GM21367 (cell line): ENCODE measurements around the gene OPRM1.
"Not testable (repeated sequence)": the region's sequence is repeated elsewhere in the genome, so short reads cannot be mapped to it uniquely, and the experiment has no call there.

ENCODE experiments used
- ATAC-seq: cut with Tn5 transposase; IDR thresholded peaks from one replicate; pipeline ENCODE4 v1.9.1; 2021; ENCODE audit not compliant: unreplicated experiment

The OPRM1 gene

DNA sequence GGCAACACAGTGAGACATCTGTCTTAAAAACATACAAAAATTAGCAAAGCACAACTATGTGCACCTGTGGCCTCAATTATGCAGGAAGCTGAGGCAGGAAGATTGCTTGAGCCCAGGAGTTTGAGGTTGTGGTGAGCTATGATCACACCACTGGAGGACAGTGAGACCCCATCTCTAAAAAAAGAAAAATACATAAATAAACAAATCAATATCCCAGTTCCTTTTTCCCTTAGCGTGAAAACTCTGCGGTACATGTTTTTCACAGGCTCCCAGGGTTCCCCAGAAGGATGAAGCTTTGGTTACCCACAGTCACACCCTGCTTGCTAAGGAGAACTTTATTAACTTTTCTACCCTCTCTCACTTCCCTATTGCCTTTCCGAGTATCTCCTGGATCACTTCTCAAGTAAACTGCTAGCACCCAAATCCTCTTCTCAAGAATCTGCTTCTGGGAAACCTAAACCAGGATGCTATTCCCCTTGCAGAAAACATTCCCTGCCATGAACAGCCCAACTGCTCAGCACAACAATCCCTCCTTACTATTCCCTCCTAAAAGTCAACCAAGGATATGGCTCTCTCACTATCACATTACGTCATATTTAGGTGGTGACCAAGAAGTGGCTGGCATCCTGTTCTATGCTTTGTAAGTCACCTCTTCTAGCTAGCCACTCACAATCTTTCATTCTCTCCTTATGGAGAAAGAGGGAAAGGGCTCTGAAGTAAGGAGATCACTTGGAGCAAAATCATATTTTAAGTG lies 195.2 kb downstream of the OPRM1 start:
- ATAC-seq: peak; percentile 61

DNA sequence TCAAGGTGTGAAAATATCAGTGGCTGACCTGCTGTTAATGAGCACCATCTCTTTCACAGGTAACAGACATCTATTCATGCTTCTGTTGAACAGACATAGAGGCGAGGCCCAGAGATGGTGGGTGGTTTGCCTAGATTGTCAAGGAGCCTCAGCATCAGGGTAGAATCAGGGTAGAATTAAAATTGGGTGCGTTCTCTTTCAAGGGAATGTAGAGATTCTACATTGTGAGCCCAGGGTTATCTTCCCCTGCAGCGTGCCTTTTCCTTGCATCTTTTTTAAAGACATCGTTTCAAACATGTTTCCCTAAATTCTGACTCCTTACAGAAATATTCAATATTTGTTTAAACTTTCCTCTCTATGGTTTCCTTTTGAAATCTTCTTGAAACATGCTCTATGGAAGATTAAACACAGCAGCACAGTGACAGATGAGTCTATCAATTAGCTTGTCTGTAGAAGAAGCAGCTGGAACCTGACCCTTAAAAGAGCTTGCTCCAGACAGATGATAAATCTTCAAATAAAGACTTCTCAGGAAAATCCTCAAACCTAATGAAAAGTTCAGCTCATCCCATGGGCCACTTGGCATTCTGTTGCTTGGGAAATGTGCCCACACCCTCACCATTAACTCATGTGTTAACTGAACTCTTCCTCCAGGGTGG lies 197.7 kb downstream of the OPRM1 start:
- ATAC-seq: no peak

DNA sequence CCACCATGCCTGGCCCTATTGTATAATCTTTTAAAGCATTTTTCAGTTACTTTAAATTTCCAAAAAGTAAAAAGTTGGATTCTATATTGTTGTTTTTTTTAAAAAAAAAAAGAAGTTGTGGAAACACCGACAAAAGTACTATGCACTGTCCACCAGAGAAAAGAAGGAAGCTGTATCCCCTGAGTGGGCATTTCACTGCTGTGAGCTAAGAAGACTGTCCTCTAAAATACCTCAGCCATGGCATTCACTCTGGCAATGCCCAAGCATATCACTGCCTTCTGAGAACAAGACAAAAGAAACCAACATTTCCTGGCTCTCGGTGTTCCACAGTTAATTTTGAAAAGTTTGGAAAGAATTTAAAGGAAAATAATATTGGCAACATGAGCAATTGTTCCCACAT lies 199.8 kb downstream of the OPRM1 start:
- no peak for ATAC-seq

DNA sequence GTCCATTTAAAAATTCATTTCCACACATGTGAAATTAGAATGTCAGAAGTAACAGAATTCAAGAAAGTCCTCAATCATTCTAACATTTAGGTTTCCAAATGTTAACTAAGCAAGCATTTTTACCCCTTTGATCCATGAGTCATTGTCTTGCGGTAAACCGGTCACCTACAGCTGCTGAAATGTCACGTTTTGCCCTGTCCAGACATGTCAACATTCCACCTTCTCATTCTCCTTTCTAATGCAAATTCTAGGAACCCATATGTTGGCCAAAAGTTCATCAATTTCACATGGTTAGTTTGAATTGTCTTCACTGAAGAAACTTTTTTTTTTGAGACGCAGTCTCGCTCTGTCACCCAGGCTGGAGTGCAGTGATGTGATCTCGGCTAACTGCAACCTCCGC lies 200.4 kb downstream of the OPRM1 start:
- no peak for ATAC-seq

DNA sequence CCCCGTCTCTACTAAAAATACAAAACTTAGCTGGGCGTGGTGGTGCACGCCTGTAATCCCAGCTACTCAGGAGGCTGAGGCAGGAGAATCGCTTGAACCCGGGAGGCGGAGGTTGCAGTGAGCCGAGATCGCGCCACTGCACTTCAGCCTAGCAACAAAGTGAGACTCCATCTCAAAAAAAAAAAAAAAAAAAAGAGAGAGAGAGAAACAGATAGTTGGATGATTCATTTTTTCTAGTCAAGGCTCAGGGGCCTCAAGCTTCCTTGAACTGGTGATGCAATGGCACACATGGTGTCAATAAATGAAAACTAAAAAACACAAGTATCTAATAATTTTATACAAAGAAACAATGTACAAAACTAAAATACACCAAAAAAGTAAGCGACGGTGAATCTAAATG lies 202.0 kb downstream of the OPRM1 start:
- not testable (repeated sequence) for ATAC-seq

DNA sequence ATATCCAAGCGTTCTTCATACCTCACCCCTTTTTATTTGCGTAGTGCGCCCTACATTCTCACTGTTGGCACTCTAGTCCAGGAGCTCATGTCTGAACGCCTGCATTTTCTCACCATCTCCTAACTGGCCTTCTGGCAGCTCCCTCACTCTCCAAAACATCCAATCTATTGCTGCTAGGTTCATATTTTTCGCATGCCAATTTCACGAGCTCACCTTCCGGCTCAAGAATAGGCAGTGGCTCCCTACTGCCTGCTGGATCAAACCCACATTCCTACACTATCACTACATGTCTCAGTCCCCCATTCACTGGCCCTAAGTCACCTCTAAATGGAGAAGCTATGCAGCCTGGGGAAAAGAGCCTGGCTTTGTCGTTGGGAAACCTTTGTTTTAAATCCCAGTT lies 202.5 kb downstream of the OPRM1 start:
- ATAC-seq: no peak

DNA sequence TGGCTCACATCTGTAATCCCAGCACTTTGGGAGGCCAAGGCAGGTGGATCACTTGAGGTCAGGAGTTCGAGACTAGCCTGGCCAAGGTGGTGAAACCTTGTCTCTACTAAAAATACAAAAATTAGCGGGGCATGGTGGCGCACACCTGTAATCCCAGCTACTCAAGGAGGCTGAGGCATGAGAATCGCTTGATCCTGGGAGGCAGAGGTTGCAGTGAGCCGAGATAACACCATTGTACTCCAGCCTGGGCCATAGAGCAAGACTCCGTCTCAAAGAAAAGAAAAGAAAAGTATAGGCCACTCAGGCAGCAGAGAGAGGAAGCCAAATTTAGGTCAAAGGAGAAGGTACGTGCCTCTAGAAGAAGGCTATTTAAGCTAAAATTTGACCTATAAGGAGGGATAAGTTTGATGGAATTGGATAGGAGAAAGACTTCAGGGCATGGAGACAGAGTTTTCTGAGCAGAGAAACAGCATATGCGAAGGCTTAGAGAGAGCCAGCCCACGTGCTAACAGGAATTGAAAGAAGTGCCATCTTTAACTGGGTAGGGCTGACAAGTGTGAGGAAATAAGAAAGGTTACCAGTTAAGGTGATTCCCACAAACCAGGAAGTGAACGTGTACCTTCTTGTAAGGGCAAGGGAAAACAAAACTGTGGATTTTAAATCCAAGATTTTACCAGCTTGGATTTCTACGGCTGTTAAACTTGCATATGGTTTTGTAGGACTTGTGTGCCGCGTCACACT lies 203.7 kb downstream of the OPRM1 start:
- no peak for ATAC-seq

DNA sequence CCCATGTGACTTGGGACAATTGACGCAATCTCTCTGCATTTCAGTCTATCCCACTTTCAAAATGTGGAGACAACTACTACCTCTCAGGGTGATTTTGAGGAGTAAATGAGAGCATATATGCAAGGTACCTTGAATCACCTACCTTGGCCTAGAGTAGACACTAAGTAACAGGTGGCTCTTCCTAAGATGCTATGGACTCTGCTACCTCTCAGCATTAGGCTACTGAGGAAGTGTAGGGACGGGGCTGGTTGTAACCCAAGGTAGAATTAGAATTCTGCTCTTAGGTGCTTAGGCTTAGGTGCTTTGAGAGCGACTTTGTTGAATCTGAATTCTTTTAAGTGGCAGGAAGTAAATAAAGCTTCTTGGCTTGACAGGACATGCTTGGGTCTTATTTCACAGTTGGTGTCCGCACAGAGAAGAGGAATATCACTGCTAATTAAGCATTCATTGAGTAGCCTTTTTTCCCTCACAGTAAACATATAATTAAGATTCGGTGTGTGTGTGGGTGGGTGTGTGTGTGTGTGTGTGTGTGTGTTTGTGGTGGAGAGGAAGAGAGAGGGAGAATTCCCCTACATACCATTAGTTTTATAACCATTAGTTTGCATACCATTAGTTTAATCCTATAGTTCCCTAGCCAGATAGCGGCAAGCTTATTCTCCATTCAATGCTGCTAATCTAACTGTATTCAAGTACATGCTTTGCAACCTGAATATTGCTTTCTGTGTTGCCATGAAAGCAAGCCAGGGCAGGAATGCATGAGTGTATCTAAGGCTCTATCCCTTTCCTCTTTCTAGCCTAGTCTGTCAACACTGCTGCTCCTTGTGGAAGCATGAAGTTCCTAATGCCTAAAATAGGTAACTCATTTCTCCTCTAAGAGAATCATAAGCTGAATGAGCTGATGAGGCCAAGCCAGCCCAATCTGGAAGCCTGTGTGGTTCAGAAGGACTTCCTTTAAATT lies 205.0 kb downstream of the OPRM1 start:
- ATAC-seq: no peak

DNA sequence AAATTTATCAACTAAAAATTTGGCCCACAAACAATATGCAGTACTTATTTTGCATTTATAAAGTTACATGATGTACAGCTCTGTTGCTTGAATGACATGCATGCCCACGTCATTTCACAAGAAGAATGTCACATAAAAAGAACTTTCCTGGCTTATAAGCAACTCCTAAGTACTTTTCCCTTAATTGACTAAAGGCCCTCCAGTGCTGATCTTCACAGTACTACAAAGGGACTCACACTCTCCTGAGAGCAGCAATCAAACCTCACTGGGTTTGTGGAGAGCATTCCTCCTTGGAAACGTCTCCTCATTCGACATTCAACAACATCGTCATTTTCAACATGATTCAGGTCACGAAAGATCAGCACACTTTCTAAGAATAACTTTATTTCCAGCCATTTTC lies 206.5 kb downstream of the OPRM1 start:
- ATAC-seq: no peak

DNA sequence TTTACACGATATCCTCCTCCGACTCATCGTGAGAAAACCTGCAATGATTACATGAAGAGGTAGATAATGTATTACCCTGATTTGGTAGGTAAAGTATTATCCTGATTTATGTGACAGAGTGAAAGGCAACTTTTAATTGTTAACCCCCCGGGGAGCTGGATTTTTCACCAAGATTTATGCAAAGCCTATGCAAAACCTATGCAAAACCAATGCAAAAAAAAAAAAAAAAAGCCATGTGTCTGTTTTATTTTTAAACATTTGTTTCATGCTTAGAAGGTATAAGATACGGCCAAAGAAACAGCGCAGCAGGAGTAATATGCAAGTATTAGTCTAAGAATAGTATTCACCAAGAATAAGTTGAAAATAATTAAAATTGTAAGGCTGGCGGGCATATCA lies 207.7 kb downstream of the OPRM1 start:
- ATAC-seq: no peak

DNA sequence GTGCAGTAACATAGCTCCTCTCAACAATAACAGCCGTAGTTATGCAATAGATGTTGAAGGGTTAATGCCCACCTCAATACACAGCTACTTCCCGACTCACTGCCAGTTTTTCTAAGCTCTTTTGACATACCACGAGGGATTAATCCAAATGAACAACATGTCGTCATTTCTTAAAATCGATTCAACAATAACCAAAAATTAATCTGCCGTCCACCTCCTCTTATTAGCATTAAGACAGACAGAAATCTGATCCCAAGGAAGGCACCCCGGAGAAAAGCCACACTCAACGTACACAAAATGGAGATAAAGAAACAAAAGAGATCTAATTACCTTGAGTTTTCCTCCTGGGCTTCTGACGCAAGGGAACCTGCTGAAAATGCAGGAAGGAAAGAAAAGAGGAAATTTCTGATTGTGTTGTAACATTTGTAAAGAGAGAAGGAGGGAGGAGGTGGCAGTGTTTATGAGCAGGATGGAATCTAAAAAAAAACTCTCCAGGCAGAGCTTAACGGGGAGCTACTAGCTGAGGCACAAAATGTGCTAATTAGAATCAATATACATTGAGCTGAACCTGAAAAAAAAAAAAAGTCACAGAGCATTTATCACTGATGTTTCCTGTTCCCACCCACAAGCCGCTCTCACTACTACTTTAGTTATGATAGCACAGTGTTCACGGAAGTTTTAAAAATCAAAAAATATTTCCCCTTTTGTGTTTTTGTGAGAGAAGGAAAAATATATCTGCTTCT lies 208.2 kb downstream of the OPRM1 start:
- ATAC-seq: peak; percentile 36

DNA sequence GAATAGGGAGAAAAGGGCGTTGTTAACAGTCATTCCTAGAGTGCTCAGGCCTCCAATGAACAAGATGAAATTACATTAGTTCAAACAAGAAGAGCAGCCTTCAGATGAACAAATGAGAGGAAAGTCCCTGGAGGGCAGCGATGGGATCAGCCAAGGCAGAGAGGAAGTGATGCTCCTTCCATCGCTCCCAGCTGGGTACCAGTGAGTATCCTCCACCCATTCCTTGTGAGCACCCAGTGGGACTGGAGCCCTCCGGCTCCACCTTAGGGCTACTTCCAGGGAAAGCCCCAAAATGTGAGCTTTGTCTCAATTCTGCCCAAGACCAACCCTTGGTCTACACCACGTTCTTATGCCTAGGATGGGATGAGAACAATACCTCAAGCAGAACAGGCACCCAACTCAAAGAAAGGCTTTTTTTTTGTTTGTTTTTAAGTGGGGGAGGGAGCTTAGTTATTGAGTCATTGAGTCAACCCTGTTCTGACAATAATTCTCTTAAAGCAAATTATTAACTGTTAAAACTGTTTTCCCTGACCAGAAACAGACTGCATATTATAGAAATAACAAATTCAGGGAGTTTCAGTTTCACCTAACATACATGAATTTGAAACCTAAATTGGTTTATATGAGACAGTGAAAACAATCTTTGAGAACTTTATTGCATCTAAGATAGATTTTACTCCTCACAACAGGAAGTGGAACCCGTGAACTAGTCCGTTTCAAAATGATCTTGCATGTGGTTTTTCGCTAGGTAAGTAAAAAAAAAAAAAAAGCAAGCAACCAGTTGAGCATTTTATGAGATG lies 210.7 kb downstream of the OPRM1 start:
- ATAC-seq: peak; percentile 72

DNA sequence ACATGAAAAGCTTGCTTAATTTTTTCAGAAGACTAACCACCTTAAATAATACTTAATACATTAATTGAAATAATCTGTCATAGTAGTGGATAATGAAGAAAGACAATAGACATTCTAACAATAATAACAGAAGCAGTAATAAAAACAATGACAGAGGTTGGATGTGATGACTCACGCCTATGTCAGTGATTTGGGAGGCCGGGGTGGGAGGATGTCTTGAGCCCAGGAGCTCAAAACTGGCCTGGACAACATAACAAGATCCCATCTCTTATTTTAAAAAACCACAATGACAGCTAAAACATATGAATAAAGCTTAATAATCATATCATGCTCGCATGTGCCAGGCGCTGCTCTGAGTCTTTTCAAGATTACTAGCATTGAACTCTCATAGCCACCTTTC lies 212.1 kb downstream of the OPRM1 start:
- ATAC-seq: no peak

DNA sequence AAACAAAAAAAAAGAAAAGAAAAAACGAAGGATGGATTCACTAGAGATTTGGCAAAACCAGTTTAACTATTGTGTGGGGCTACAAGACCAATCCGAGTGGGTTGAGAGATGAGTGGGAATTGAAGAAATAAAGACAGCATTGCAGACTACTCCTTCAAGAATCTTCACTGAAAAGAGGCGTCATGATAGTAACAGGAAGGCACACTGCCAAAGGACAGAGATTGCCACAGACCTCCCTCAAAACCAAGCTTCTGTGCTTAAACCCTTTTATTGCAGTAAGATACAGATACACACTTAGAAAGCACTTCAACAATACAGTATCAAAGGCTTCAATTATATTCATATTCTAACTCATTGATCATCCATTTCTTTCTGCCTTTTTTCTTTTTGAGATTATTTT lies 213.6 kb downstream of the OPRM1 start:
- ATAC-seq: no peak

DNA sequence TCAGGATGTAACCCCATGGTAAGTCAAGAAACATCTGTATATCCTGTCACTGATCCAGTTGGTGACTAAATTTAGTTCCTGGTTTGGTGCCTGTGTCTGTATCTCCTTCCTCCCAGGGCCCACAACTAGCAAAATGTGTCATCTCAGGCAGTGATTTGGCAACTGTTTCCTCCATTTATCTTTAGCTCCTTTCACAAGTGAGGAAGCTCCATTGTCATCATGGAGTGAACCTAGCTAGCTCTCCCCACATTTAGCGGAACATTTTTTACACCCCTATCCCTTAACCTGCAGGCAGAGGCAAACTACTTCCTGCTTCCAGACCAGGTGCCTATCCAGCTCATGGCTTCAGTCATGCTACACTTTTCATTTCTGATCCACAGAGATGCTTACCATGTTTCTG lies 218.0 kb downstream of the OPRM1 start:
- no peak for ATAC-seq

DNA sequence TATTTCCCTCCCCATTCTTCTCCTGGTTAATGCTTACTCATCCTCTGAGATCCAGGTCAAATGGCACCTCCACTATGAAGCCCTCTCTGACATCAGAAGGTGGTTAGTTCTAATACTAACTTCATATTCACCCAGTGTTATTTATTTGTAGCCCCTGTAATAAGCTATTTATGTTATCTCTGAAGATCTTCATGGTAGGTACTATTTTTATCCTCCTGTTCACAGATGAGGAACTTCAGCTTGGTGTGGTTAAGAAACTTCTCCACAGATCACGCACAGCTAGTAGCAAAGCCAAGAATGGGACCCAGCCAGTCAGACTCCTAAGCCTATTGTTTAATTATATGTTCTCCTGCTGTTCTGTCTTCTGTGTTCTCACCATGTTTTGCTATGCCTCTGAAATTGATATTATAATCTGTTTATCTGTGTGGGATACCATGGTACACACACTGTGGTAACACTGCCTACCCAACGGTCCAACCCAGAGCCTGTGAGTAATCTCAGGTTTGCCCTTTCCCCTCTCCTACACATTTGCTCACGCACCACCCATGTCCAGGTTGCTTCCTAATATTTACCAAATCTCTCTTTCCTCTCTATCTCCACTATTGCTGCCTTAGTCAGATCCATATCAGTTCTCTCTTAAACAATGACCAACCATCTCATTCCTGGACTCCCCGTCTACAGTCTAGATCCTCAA lies 219.2 kb downstream of the OPRM1 start:
- ATAC-seq: peak; percentile 84

DNA sequence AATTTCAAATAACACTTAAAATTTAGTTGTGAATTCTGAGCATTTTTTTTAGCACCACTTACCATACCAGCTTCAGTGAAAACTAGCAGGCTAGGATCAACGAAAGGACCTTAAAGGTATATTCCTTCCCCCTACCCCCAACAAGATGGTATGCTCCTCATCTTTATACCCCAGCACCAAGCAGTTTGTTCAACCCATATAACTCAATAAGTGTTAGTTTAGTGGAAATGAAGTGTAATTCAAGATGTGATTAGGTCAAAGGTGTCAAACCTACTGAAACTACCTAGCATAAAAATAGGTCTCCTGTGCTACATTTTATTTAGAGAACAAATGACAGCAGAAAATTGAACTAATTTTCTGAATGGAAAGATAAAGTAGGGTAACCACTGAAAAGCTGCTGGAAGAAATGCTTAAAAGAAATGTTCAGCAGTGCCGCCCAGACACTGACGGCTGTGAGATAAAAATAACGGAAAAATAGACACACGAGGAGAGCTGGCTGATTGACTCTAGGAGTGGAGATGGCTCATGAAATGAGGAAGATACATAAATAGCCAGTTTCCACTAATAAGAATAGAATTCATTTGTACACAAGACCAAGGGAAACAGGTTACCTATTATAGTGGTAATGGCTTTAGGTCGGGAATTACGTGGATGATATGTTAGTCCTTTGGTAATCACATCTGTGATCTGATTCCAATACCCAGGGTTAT lies 222.8 kb downstream of the OPRM1 start:
- ATAC-seq: peak; percentile 28

DNA sequence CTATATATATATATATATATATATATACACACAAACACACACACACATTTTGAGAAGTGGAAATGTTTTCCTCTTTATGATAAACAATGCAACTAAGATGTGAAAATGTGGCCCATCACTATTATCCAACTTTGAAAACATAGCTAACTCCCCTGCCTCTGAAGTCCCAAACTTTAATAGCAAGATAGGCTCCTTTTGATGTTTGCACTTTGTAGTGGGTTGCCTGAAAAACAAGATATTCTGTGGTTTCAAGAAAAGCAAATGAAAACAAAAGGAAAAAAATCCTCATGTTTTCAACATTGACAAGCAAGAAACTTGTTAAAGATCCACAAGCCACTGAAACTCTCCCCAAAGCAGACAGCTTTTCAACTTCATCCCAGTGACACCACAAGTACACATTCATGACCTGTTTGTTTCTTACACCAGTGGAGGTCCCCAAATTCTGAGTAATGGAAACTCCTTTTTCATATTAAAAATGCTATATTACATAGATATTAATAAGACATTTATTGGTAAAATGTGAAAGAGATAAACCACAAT lies 227.6 kb downstream of the OPRM1 start:
- no peak for ATAC-seq
